GM13976 (cell line): Measurements from ENCODE around the gene PARK7.
A peak's percentile ranks its signal among the peaks of the same experiment; 100 is the strongest.

Experiments
- DNase-seq: peaks from one replicate; pipeline ENCODE4 v3.0.0; 2012; ENCODE audit warnings: low spot score
- CTCF ChIP-seq: IDR thresholded peaks from 2 replicates; pipeline ENCODE4 v1.5.1; 2012; ENCODE audit warnings: borderline replicate concordance, mild to moderate bottlenecking; ENCODE audit not compliant: insufficient read depth; ENCODE audit errors: extremely low read depth, missing control alignments, control extremely low read depth
- in situ Hi-C: fragments of 300-500 bp; cut with MboI; formaldehyde crosslinking; loops from one replicate; pipeline ENCODE4 v1.12.0; 2022; ENCODE audit warnings: low sequenced_read_pairs, mixed read lengths, inconsistent platforms; ENCODE audit not compliant: unreplicated experiment

Gene PARK7

GRCh38 chr1:7931446-7931812 lies 30.1 kb upstream of the PARK7 start:
- in situ Hi-C loops = no loop called here

GRCh38 chr1:7932524-7933138 lies 28.9 kb upstream of the PARK7 start:
- DNase-seq = no peak
- no peak for TF ChIP-seq CTCF
- in situ Hi-C loops = no loop called here

More at GRCh38 chr1:7931446-7931812, 30.1 kb upstream of the PARK7 start:
- DNase-seq = no peak
- no peak for TF ChIP-seq CTCF

GRCh38 chr1:7938070-7938469 lies 23.4 kb upstream of the PARK7 start:
- DNase-seq = no peak
- in situ Hi-C loops = no loop called here
- no peak for TF ChIP-seq CTCF

GRCh38 chr1:7940034-7940433 lies 21.5 kb upstream of the PARK7 start:
- no peak for DNase-seq
- no peak for TF ChIP-seq CTCF
- in situ Hi-C loops = no loop called here

- no peak for TF ChIP-seq CTCF
- in situ Hi-C loops = no loop called here
- DNase-seq = peak; percentile 77
Observed at GRCh38 chr1:7940745-7941436, 20.6 kb upstream of the PARK7 start, which contains the start of gene TNFRSF9. TSS of gene TNFRSF9 (minus strand) at chr1:7940839. CDS start at chr1:7939994, 845 bp downstream.

GRCh38 chr1:7941437-7941793 lies 20.1 kb upstream of the PARK7 start:
- no peak for TF ChIP-seq CTCF
- no peak for DNase-seq
- in situ Hi-C loops = no loop called here
